WTC11 (cell line): ENCODE data around the gene RYR2. TPM values are rescaled to one million over a fixed set of nuclear protein-coding genes. Genes with fewer than 3 reads are reported as not detected.

ENCODE experiments used
- ATAC-seq: fragments of 200-7000 bp; cut with Tn5 transposase; 2 replicates; pipeline ENCODE4 v1.10.0; 2021; ENCODE audit warnings: mild to moderate bottlenecking, moderate library complexity
- CTCF ChIA-PET: fragments of 300-600 bp; sonication (Branson Sonifier 250); formaldehyde crosslinking; loops from one replicate; lab custom pipeline; 2021; ENCODE audit warnings: antibody characterized with exemption; lab: Charles Lee
- POLR2A ChIA-PET: fragments of 350-600 bp; sonication (Branson Sonifier 250); formaldehyde crosslinking; loops from one replicate; lab custom pipeline; 2021; ENCODE audit warnings: antibody characterized with exemption; lab: Charles Lee
- DNase-seq: peaks from one replicate; pipeline ENCODE4 v3.0.0; 2021; ENCODE audit warnings: low spot score
- H3K27ac Mint-ChIP-seq: 2 replicates; pipeline ENCODE4 v1.8.0; 2021; ENCODE audit warnings: mixed read lengths
- H3K27me3 Mint-ChIP-seq: 2 replicates; pipeline ENCODE4 v1.8.0; 2021; ENCODE audit warnings: low read depth, mild to moderate bottlenecking, moderate library complexity, mixed read lengths
- H3K36me3 Mint-ChIP-seq: 2 replicates; pipeline ENCODE4 v1.8.0; 2021; ENCODE audit warnings: mixed read lengths
- H3K4me1 Mint-ChIP-seq: 2 replicates; pipeline ENCODE4 v1.8.0; 2022; ENCODE audit warnings: mixed read lengths
- H3K4me3 Mint-ChIP-seq: 2 replicates; pipeline ENCODE4 v1.8.0; 2021; ENCODE audit warnings: mild to moderate bottlenecking, moderate library complexity, mixed read lengths
- H3K9me3 Mint-ChIP-seq: 2 replicates; pipeline ENCODE4 v1.8.0; 2021; ENCODE audit warnings: mixed read lengths
- CREM ChIP-seq: sonication (generic); formaldehyde crosslinking; IDR thresholded peaks from 2 replicates; pipeline ENCODE4 v1.8.1; 2022; ENCODE audit warnings: mild to moderate bottlenecking, missing genetic modification reagents, moderate library complexity
- ELF4 ChIP-seq: sonication (generic); formaldehyde crosslinking; IDR thresholded peaks from 2 replicates; pipeline ENCODE4 v1.8.1; 2022; ENCODE audit warnings: low read depth, mild to moderate bottlenecking, moderate library complexity, missing genetic modification reagents
- FOXK1 ChIP-seq: sonication (generic); formaldehyde crosslinking; IDR thresholded peaks from 2 replicates; pipeline ENCODE4 v1.8.0; 2022; ENCODE audit warnings: mild to moderate bottlenecking, moderate library complexity, missing genetic modification reagents
- FOXP1 ChIP-seq: sonication (generic); formaldehyde crosslinking; IDR thresholded peaks from 2 replicates; pipeline ENCODE4 v1.8.0; 2022; ENCODE audit warnings: missing genetic modification reagents, mild to moderate bottlenecking, moderate library complexity, borderline replicate concordance
- IRF2 ChIP-seq: sonication (generic); formaldehyde crosslinking; IDR thresholded peaks from 2 replicates; pipeline ENCODE4 v1.8.0; 2022; ENCODE audit warnings: low read depth, missing genetic modification reagents, borderline replicate concordance
- NFE2L1 ChIP-seq: sonication (generic); formaldehyde crosslinking; IDR thresholded peaks from 2 replicates; pipeline ENCODE4 v1.8.1; 2023; ENCODE audit warnings: missing genetic modification reagents
- NR2C2 ChIP-seq: sonication (generic); formaldehyde crosslinking; IDR thresholded peaks from 2 replicates; pipeline ENCODE4 v1.8.0; 2022; ENCODE audit warnings: mild to moderate bottlenecking, missing genetic modification reagents
- NR3C1 ChIP-seq: sonication (generic); formaldehyde crosslinking; conservative IDR thresholded peaks from 2 replicates; pipeline ENCODE4 v1.8.1; 2023; ENCODE audit warnings: low read depth, mild to moderate bottlenecking, missing genetic modification reagents
- PRRX2 ChIP-seq: fragments of 250-450 bp; sonication (Bioruptor Pico); IDR thresholded peaks from 2 replicates; pipeline ENCODE4 v1.8.0; 2021; ENCODE audit warnings: mild to moderate bottlenecking
- RORB ChIP-seq: fragments of 250-450 bp; sonication (Bioruptor Pico); IDR thresholded peaks from 2 replicates; pipeline ENCODE4 v1.9.0; 2021; ENCODE audit warnings: mild to moderate bottlenecking
- SMAD4 ChIP-seq: sonication (generic); formaldehyde crosslinking; IDR thresholded peaks from 2 replicates; pipeline ENCODE4 v1.8.0; 2022; ENCODE audit warnings: mild to moderate bottlenecking, missing genetic modification reagents
- ZNF121 ChIP-seq: sonication (generic); formaldehyde crosslinking; IDR thresholded peaks from 2 replicates; pipeline ENCODE4 v1.8.0; 2023; ENCODE audit warnings: missing genetic modification reagents
- ZNF317 ChIP-seq: sonication (generic); formaldehyde crosslinking; IDR thresholded peaks from 2 replicates; pipeline ENCODE4 v1.8.1; 2023; ENCODE audit warnings: low read depth, mild to moderate bottlenecking, moderate library complexity, missing genetic modification reagents, borderline replicate concordance
- total RNA-seq: library from RNA; stranded (reverse); gene quantifications from 3 replicates; pipeline ENCODE4 v1.2.3, GENCODE V29; 2021
- TF ChIP-seq, protein P1 (sequence below): sonication (generic); formaldehyde crosslinking; IDR thresholded peaks from 2 replicates; pipeline ENCODE4 v1.8.0; 2023; ENCODE audit warnings: mild to moderate bottlenecking, missing genetic modification reagents
- TF ChIP-seq, protein P2 (sequence below): fragments of 200-600 bp; IDR thresholded peaks from 2 replicates; pipeline ENCODE4 v1.8.0; 2022; ENCODE audit warnings: antibody characterized with exemption
- TF ChIP-seq, protein P3 (sequence below): fragments of 250-450 bp; sonication (Bioruptor Pico); IDR thresholded peaks from 2 replicates; pipeline ENCODE4 v1.9.0; 2021; ENCODE audit warnings: mild to moderate bottlenecking
- TF ChIP-seq, protein P4 (sequence below): sonication (generic); formaldehyde crosslinking; IDR thresholded peaks from 2 replicates; pipeline ENCODE4 v1.8.0; 2022; ENCODE audit warnings: mild to moderate bottlenecking, missing genetic modification reagents
- TF ChIP-seq, protein P5 (sequence below): sonication (generic); formaldehyde crosslinking; IDR thresholded peaks from 2 replicates; pipeline ENCODE4 v1.8.1; 2023; ENCODE audit warnings: mild to moderate bottlenecking, moderate library complexity, missing genetic modification reagents
- TF ChIP-seq, protein P6 (sequence below): fragments of 250-450 bp; sonication (Bioruptor Pico); IDR thresholded peaks from 2 replicates; pipeline ENCODE4 v1.9.0; 2021; ENCODE audit warnings: mild to moderate bottlenecking, borderline replicate concordance

RYR2 gene
- total RNA-seq, 1 experiment from 2014 or later = 7.9 TPM

DNA sequence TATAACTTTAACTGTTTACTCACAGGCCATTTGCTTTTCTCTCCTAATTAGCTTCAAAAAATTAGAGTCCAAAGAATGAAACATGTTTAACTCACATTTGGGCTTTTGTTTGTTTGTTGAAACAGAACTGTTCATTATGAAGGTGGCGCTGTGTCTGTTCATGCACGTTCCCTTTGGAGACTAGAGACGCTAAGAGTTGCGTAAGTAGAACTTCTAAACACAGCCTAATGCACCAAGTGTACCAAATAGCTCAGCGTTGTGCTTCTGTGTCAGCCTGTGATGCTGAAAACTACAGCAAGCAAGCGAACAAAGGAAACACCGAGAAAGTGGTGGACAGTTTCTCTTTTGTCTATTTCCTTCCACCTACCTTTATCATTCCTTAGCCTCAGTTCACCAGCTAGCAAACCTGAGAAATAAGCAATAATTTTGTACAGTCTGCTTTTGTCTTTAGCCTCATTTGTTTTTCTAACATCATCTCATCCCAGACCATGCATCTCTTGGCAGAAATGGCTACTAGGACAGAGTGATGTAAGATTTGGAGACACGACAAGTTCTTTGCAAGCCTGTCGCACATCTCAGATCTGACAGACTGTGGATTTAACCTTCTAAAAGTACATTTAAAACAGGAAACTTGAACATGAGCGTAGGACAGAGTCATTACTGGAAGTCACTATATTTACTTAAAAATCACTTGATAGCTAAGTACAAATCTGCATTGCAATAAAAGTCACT, 375.1 kb downstream of the RYR2 start (continued):
- TF ChIP-seq, protein P1, sequence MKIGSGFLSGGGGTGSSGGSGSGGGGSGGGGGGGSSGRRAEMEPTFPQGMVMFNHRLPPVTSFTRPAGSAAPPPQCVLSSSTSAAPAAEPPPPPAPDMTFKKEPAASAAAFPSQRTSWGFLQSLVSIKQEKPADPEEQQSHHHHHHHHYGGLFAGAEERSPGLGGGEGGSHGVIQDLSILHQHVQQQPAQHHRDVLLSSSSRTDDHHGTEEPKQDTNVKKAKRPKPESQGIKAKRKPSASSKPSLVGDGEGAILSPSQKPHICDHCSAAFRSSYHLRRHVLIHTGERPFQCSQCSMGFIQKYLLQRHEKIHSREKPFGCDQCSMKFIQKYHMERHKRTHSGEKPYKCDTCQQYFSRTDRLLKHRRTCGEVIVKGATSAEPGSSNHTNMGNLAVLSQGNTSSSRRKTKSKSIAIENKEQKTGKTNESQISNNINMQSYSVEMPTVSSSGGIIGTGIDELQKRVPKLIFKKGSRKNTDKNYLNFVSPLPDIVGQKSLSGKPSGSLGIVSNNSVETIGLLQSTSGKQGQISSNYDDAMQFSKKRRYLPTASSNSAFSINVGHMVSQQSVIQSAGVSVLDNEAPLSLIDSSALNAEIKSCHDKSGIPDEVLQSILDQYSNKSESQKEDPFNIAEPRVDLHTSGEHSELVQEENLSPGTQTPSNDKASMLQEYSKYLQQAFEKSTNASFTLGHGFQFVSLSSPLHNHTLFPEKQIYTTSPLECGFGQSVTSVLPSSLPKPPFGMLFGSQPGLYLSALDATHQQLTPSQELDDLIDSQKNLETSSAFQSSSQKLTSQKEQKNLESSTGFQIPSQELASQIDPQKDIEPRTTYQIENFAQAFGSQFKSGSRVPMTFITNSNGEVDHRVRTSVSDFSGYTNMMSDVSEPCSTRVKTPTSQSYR (CRISPR knock-in tag) = no peak
- TF ChIP-seq, protein P2, sequence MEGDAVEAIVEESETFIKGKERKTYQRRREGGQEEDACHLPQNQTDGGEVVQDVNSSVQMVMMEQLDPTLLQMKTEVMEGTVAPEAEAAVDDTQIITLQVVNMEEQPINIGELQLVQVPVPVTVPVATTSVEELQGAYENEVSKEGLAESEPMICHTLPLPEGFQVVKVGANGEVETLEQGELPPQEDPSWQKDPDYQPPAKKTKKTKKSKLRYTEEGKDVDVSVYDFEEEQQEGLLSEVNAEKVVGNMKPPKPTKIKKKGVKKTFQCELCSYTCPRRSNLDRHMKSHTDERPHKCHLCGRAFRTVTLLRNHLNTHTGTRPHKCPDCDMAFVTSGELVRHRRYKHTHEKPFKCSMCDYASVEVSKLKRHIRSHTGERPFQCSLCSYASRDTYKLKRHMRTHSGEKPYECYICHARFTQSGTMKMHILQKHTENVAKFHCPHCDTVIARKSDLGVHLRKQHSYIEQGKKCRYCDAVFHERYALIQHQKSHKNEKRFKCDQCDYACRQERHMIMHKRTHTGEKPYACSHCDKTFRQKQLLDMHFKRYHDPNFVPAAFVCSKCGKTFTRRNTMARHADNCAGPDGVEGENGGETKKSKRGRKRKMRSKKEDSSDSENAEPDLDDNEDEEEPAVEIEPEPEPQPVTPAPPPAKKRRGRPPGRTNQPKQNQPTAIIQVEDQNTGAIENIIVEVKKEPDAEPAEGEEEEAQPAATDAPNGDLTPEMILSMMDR = no peak

DNA sequence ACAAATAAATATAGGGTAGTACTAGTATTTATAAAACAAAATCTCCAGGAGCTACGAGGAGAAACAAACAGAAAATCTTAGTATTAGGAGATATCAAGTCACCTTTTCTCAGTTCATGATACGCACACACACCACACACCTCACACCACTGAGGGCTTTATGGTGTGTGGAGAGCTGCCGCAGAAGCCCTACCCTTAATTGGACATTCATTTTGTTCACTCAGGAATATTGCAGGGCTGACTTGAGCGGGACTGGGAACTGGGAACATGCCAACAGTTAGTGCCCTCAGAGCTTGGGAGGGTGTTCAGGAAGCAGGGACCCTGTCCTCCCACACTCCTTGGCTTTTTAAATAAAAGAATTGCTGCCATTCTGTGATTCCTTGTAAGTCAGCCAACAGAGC, 386.8 kb downstream of the RYR2 start:
- no peak overlapping the region for H3K4me3 Mint-ChIP-seq
- peak; percentile 22; the same call in 1 of the 2 replicates for ATAC-seq
- DNase-seq = no peak
- CTCF ChIA-PET = no interaction called here
- H3K27me3 Mint-ChIP-seq = no peaks in the 10 kb centered on the region
- H3K36me3 Mint-ChIP-seq = peaks cover 9% of the 10 kb centered on the region
- TF ChIP-seq CREM (CRISPR knock-in tag) = no peak
- no peak for TF ChIP-seq ZNF121 (CRISPR knock-in tag)
- TF ChIP-seq PRRX2 (CRISPR knock-in tag) = no peak
- TF ChIP-seq, protein P3, sequence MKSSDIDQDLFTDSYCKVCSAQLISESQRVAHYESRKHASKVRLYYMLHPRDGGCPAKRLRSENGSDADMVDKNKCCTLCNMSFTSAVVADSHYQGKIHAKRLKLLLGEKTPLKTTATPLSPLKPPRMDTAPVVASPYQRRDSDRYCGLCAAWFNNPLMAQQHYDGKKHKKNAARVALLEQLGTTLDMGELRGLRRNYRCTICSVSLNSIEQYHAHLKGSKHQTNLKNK (CRISPR knock-in tag) = no peak
- TF ChIP-seq IRF2 = no peak
- no peak for TF ChIP-seq NFE2L1
- TF ChIP-seq RORB (CRISPR knock-in tag) = no peak
- TF ChIP-seq, protein P4, sequence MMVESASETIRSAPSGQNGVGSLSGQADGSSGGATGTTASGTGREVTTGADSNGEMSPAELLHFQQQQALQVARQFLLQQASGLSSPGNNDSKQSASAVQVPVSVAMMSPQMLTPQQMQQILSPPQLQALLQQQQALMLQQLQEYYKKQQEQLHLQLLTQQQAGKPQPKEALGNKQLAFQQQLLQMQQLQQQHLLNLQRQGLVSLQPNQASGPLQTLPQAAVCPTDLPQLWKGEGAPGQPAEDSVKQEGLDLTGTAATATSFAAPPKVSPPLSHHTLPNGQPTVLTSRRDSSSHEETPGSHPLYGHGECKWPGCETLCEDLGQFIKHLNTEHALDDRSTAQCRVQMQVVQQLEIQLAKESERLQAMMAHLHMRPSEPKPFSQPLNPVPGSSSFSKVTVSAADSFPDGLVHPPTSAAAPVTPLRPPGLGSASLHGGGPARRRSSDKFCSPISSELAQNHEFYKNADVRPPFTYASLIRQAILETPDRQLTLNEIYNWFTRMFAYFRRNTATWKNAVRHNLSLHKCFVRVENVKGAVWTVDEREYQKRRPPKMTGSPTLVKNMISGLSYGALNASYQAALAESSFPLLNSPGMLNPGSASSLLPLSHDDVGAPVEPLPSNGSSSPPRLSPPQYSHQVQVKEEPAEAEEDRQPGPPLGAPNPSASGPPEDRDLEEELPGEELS (CRISPR knock-in tag) = no peak
- TF ChIP-seq, protein P5, sequence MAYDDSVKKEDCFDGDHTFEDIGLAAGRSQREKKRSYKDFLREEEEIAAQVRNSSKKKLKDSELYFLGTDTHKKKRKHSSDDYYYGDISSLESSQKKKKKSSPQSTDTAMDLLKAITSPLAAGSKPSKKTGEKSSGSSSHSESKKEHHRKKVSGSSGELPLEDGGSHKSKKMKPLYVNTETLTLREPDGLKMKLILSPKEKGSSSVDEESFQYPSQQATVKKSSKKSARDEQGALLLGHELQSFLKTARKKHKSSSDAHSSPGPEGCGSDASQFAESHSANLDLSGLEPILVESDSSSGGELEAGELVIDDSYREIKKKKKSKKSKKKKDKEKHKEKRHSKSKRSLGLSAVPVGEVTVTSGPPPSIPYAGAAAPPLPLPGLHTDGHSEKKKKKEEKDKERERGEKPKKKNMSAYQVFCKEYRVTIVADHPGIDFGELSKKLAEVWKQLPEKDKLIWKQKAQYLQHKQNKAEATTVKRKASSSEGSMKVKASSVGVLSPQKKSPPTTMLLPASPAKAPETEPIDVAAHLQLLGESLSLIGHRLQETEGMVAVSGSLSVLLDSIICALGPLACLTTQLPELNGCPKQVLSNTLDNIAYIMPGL = no peak
- POLR2A ChIA-PET = no interaction called here
- H3K4me1 Mint-ChIP-seq = 0 out of 2 replicates have a peak, but pooled peaks cover 3% of the 10 kb centered on the region
- H3K27ac Mint-ChIP-seq = no peak overlapping the region
- H3K9me3 Mint-ChIP-seq = peaks cover 3% of the 10 kb centered on the region; the same call in 1 of the 2 replicates

DNA sequence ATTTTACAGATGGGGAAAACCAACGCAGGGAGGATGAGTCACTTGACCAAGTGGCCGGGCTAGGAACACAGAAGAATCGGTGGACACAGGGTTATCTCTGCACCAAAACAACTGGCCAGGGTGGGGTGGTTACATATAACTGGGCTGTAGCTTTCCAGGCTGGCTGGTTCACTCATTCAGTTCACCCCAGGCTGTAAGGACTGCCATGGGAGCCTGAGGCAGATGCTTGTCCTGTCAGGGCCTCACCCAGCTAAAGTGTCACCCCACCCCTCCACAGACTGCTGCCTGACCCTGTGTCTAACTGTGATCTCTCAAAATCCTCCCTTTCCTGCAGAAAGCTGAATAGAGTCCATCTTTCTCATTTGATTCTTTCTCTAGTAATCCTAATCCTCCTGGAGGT, 387.3 kb downstream of the RYR2 start:
- Mint-ChIP-seq H3K4me3 (no peak overlapping the region), H3K36me3 (peaks cover 8% of the 10 kb centered on the region), H3K27ac (no peak overlapping the region), H3K4me1 (0 out of 2 replicates have a peak, but pooled peaks cover 3% of the 10 kb centered on the region), H3K9me3 (peaks cover 3% of the 10 kb centered on the region; the same call in 1 of the 2 replicates), H3K27me3 (no peaks in the 10 kb centered on the region)
- CTCF ChIA-PET = no interaction called here
- POLR2A ChIA-PET = no interaction called here
- no peak for DNase-seq
- ATAC-seq = peak; percentile 70
- no peak for TF ChIP-seq NR2C2 (CRISPR knock-in tag)
- no peak for TF ChIP-seq ZNF317 (CRISPR knock-in tag)
- no peak for TF ChIP-seq NR3C1
- no peak for TF ChIP-seq SMAD4 (CRISPR knock-in tag)
- TF ChIP-seq FOXK1 (CRISPR knock-in tag) = no peak
- TF ChIP-seq, protein P6, sequence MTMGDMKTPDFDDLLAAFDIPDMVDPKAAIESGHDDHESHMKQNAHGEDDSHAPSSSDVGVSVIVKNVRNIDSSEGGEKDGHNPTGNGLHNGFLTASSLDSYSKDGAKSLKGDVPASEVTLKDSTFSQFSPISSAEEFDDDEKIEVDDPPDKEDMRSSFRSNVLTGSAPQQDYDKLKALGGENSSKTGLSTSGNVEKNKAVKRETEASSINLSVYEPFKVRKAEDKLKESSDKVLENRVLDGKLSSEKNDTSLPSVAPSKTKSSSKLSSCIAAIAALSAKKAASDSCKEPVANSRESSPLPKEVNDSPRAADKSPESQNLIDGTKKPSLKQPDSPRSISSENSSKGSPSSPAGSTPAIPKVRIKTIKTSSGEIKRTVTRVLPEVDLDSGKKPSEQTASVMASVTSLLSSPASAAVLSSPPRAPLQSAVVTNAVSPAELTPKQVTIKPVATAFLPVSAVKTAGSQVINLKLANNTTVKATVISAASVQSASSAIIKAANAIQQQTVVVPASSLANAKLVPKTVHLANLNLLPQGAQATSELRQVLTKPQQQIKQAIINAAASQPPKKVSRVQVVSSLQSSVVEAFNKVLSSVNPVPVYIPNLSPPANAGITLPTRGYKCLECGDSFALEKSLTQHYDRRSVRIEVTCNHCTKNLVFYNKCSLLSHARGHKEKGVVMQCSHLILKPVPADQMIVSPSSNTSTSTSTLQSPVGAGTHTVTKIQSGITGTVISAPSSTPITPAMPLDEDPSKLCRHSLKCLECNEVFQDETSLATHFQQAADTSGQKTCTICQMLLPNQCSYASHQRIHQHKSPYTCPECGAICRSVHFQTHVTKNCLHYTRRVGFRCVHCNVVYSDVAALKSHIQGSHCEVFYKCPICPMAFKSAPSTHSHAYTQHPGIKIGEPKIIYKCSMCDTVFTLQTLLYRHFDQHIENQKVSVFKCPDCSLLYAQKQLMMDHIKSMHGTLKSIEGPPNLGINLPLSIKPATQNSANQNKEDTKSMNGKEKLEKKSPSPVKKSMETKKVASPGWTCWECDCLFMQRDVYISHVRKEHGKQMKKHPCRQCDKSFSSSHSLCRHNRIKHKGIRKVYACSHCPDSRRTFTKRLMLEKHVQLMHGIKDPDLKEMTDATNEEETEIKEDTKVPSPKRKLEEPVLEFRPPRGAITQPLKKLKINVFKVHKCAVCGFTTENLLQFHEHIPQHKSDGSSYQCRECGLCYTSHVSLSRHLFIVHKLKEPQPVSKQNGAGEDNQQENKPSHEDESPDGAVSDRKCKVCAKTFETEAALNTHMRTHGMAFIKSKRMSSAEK (CRISPR knock-in tag) = no peak
- no peak for TF ChIP-seq RORB (CRISPR knock-in tag)
- TF ChIP-seq ELF4 (CRISPR knock-in tag) = no peak
- no peak for TF ChIP-seq FOXP1
